Kidney capillary endothelial cell (primary cell): ENCODE data around the gene UAP1L1.

Source experiments
- DNase-seq: peaks from one replicate; pipeline ENCODE4 v3.0.0-alpha.2; 2018; ENCODE audit warnings: low spot score

Gene UAP1L1

DNA sequence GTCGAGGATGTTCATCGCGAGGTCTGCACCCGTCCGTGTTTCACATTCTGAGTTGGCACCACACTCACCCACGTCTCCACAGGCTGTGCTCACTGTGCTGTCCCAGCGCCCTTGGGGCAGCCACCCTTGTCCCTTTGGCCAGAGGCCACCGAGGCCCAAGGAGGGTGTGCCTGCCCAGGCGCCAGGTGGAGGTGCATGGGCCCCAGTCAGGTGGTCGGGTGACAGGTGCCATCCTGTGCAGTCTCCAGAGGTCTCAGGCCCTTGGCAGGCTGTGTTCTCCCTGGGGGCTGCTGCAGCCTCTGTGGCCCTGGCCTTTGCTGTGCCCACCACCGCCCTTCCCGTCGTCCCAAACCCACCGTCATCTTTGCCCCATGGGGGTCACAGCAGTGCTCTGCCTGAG lies 21.9 kb downstream of the UAP1L1 start:
- DNase-seq, result no peak

DNA sequence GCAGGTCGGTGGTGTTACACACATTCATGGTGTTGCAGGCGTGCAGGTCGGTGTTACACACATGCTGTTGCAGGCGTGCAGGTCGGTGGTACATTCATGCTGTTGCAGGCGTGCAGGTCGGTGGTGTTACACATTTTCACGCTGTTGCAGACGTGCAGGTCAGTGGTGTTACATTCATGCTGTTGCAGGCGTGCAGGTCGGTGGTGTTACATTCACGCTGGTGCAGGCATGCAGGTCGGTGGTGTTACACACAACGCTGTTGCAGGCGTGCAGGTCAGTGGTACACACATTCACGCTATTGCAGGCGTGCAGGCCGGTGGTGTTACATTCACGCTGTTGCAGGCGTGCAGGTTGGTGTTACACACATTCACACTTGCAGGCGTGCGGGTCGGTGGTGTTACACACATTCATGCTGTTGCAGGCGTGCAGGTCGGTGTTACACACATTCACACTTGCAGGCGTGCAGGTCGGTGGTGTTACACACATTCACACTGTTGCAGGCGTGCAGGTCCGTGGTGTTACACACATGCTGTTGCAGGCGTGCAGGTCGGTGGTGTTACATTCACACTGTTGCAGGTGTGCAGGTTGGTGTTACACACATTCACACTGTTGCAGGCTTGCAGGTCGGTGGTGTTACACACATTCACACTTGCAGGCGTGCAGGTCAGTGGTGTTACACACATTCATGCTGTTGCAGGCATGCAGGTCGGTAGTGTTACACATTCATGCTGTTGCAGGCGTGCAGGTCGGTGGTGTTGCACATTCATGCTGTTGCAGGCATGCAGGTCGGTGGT lies 26.1 kb downstream of the UAP1L1 start:
- no peak for DNase-seq

DNA sequence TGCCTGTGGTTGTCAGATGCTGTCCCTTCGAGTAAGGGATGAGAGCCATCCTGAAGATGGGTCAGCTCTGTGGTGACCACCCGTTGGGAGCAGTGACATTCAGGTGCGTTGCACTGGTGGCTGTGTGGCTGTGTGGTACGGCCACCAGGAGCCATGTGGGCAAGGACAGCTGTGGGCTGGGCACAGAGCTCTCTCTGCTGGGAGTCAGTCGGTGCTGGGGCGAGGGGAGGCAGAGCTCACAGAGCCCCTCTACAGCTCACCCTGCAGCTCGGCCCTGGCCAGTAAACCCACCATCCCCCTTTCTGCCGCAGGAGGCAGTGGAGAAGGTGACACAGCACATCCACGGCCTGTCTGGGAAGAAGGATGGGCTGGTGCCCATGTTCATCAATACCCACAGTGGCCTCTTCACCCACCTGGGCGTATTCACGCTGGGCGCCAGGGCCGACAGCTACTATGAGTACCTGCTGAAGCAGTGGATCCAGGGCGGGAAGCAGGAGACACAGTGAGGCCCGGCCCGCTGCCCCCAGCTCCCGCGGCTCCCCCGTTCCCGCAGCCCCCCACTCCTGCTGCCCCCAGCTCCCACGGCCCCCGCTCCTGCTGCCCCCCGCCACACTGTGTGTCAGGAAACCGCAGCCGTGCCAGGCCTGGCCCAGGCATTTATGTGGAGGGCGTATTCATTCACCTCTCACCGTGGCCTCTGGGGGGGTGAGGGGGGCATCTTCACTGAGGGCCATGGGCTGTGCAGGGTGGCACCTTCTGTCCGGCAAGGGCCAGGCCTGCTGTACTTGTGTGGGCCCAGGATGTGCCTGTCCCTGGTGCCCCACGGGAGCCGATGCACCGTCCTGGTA lies 28.7 kb downstream of the UAP1L1 start:
- DNase-seq, result no peak

DNA sequence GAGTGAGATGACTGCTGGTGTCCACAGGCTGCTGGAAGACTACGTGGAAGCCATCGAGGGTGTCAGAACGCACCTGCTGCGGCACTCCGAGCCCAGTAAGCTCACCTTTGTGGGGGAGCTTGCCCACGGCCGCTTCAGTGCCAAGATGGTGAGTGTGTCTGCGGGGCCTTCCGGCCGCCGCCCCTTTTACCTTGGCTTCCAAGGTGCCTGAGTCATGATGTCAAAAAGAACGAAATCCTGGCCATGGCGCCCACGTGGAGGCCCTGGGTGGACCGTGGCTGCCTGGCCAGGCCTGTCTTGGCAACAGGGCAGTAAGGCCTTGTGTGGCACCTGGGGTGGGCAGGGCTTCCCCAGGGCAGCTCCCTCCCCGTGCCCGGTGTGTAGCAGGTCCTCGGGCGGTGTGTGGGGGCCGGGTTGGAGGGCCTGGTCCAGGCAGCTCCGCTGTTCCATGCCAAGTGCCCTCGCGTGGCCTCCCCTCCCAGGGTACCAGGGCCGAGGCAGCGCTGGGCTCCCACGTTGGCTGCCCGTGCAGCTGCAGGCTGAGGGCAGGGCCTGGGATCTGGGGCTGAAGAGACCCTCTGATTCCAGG lies 29.4 kb downstream of the UAP1L1 start:
- no peak for DNase-seq

DNA sequence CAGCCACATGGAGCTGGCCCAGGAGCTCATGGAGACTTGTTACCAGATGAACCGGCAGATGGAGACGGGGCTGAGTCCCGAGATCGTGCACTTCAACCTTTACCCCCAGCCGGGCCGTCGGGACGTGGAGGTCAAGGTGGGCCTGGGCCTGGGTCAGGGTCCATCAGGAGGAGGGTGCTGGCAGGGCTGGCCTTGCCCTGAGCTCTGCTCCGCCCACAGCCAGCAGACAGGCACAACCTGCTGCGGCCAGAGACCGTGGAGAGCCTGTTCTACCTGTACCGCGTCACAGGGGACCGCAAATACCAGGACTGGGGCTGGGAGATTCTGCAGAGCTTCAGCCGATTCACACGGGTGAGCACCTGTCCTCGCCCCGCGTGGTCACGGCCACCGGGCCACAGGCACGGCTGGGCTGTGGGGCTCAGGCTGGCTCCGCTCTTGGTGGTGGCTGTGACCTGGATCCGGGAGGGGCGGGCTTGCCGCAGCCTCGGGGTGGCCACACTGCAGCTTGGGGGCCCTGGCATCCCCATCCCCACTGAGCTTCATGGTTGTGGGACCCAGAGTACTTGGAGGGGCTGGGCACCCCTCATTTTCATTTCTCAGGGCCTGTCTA lies 30.1 kb downstream of the UAP1L1 start:
- DNase-seq, result no peak

DNA sequence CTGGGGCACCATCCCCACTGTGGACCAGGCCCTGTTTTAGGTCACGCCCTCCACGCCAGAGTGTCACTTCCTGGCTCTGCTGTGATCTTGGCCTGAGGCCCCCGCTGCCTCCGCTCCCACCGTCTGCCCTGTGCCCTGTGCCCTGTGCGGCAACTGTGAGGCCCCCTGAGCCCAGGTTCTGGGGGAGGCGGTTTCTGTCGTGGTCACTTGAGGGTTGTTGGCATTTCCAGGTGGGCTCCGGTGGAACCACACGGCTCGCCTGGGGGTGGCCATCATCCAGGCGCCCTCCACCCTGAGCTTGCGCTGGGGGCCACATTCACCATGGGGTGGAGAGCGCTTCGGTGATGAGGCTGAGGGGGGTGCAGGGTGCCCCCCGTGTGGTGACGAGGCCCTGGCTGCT lies 30.7 kb downstream of the UAP1L1 start:
- no peak for DNase-seq

DNA sequence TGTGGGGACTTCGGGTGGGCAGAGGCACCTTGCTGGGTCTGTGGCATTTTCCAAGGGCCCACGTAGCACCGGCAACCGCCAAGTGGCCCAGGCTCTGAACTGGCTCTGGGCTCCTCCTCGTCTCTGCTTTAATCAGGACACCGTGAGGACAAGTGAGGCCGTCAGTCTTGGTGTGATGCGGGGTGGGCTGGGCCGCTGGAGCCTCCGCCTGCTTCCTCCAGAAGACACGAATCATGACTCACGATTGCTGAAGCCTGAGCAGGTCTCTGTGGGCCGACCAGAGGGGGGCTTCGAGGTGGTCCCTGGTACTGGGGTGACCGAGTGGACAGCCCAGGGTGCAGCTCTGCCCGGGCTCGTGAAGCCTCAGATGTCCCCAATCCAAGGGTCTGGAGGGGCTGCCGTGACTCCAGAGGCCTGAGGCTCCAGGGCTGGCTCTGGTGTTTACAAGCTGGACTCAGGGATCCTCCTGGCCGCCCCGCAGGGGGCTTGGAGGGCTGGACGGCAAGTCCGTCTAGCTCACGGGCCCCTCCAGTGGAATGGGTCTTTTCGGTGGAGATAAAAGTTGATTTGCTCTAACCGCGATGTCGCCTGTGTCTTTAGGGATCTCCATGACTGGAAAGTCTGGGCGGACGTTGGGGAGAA lies 31.4 kb downstream of the UAP1L1 start:
- DNase-seq, result no peak

DNA sequence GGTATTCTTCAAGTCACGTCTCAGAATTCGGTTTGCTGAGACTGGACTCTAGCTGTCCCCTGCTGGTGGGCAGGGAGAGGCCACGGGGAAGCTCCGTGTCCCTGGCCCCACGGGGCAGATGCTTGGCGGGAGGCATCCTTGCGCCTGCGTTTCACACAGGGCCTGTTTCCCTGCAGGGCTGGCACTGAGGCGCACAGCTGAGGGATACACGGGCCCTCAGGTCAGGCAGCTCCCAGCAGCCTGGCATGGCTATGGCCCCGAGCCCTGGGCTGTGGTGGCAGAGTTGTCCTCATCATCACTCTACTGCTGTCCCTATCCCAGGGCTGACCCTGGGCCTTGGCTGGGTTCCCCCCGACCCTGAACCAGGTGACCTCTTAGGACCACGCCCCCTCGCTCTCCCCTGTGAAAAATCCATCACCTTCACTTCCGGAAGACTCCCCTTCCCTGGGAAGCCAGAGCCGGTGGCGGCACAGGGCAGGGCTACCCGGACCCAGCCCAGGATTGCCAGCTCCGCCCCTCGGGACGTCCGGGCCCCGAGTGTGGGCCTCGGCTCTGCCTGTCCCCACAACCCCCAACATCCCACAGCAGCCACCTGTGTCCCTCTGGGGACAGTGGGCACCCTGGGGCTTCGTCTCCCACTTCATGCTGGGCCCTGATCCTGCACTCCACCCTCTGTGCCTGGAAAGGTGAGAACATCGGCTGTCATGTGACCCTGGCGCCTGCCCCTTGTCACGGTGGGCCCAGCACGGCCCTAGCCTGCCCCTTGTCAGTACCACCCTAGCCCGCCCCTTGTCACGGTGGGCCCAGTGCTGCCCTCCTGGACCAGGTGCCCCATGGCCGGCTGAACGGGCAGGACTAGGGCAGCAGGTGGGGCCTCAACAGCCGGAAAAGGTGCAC lies 32.2 kb downstream of the UAP1L1 start:
- DNase-seq, result no peak

DNA sequence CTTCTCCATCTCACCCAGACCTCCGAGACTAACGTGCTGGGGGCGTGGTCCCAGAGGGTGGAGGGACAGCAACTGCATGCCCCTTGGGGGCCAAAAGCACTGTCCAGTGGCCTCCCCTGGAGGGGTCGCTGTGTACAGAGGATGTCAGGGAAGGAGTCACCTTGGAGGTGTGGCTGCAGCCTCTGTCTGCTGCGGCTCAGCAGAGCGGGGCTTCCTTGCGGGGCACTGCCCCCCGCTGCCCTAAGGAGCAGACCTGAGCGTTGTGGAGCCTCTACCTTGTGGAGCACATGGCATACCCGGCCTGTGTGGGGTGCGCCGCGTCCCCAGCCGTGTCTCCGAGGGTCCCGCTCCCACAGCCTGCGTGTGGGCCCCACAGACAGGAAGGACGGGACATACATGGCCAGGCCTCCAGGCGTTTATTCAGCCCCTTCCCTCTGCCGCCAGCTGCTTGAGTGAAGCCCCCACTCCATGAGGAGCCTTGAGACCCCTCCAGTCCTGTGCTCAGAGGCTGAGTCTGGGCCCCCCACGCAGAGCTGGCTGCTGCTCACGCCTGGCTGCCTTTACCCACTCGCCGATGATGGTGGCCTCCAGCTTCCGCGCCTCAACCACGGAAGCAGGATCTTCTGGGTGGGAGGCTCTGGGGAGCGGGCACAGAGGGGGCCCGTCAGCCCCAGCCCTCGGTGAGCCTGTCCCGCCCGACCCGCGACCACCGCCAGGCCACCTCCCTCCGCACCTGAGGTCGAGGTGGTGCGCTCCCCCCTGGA lies 33.0 kb downstream of the UAP1L1 start:
- DNase-seq, result no peak

DNA sequence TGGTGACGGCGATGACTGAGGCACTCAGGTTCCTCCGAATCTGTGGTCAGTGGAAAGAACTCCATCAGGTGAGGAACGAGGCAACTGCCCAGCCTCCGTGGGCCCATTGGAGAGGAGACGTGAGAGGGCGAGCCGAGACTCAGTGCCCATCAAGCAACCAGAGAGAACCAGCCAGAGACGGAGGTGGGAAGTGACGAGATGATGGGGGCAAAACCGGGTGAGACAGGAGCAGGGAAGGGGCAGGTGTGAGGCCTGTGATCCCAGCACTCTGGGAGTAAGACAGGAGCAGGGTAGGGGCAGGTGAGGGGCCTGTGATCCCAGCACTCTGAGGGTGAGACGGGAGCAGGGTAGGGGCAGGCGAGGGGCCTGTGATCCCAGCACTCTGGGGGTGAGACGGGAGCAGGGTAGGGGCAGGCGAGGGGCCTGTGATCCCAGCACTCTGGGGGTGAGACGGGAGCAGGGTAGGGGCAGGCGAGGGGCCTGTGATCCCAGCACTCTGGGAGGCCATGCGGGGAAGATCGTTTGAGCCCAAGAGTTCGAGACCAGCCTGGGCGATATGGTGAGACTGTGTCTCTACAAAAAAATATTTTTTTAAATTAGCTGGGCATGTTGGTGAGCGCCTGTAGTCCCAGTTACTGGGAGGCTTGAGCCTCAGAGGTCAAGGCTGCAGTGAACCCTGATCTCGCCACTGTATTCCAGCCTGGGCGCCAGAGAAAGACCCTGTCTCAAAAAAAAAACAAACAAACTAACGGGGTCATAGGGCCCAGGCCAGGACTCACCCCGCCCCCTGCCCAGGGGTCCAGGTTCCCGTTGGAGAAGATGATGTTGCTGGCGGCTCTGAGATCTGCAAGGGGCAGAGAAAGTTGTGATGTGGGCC lies 33.8 kb downstream of the UAP1L1 start:
- DNase-seq, result no peak

DNA sequence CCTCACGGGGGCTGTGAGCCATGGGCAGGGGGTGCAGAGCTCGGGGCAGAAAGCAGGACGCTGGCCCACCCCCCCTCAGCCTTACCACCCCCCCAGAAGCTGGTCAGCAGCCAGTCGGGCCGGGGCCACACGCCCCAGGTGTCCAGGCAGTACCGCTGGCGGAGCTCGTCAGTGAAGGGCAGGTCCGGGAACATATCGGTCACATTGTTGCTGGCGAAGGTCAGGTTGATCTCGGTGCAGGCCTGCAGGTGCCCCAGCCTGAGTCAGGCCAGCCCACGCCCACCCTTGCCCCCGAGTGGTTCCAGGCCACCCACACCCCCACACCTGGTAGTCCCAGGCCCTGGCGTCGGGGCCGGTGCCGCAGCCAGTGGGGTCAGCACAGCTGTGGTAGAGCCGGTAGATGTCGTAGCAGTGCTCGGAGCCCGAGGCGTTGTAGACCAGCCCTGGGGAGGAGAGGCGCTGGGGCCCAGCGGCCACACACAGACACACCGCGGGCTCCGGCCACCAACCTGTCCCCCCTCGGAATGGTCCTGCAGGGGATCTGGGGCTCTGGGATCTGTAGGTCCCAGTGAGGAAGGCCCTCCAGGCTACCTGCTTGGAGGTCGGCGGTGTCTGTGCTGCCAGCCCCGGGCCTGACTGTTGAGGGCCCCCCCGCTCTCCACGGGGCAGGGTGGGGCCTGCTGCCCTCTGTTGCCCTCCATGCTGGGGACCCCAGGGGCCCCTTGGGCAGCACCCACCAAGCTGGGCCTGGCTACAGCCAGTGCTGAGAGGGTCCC lies 34.7 kb downstream of the UAP1L1 start:
- no peak for DNase-seq

DNA sequence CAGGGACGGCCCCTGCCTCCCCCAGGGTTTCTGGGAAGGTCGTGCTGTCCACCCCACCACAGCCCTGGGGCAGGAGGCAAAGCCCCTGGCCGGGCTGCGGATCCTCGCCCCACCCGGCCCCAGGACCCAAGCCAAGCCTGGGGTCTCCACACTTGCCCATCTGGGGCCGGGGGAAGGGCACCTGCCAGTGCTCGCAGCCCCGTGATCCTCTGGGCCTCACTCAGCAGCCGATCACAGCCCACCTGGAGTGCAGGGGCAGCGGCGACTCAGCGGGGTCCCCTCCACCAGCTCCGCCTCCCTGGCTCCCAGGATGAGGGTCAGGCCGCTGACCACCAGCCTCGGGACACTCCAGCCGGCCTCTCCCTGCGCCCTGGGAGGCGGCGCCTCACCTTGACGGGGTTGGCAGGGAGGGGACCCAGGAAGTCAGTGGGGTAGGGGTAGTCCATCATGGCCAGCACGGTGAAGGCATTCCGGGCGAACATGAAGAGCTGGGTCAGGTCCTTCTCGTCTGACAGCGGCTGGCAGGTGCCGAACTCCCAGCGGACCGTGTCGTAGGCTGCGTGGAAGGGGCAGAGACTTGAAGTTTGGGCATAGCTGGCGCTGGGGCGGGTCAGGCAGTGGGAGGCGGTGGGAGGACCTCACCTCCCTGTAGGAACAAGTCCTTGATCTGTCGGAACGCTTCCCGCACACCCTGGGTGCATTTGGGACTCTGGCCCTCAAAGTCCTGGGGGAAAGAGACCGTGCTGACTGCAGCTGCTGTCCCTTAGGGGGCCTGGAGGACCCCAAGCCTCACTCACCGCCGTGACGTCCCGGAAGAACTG lies 35.5 kb downstream of the UAP1L1 start:
- DNase-seq, result no peak

DNA sequence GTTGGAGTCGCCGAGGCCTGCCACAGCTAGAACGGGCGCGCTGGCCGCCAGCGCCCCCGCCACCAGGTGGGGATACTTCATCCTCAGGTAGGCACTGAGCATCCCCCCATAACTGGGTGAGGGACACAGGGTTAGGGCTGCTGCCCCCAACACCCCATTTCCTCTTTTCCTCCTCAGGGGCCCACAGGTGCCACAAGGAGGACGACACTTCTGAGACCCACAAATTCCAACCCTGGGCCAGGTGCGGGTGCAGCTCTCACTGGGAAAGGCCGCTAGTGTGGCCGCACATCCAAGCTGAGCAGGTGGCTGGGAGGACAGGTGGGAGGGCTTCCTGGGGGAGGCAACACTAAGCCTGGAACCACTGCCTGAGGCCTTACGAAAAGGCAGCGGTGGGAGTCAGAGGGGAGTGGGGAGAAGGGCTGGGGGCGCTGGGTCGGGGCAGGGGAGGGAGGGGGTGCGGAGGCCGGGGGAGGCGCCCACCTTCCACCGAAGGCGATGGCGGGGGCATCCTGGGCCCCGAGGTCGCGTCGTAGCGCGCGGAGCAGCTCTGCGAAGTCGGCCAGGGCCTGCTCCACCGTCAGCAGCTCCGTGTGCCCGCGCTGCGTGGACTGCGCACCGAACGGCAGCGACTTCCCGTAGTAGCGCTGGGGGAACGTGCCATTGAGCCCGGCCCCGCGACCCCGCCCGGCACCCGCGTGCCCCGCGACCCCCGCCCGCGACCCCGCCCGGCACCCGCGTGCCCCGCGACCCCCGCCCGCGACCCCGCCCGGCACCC lies 36.3 kb downstream of the UAP1L1 start:
- DNase-seq, result no peak

DNA sequence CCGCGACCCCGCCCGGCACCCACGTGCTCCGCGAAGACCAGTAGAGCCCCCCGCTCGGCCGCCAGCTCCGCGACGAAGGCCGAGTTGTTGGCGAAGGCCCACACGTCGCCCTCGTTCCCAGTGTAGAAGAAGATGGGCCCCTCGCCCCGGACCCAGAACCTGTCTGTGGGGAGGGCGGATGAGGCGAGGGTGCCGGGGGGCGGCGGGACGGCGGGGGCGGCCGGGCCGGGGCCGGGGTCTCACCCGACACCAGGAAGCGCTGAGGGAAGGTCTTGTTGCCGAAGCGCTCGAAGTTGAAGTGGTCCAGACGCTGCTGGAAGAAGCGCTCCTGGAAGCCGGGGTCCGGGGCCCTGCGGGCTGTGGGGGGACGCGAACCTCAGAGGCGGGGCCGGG lies 36.9 kb downstream of the UAP1L1 start:
- DNase-seq, result no peak

DNA sequence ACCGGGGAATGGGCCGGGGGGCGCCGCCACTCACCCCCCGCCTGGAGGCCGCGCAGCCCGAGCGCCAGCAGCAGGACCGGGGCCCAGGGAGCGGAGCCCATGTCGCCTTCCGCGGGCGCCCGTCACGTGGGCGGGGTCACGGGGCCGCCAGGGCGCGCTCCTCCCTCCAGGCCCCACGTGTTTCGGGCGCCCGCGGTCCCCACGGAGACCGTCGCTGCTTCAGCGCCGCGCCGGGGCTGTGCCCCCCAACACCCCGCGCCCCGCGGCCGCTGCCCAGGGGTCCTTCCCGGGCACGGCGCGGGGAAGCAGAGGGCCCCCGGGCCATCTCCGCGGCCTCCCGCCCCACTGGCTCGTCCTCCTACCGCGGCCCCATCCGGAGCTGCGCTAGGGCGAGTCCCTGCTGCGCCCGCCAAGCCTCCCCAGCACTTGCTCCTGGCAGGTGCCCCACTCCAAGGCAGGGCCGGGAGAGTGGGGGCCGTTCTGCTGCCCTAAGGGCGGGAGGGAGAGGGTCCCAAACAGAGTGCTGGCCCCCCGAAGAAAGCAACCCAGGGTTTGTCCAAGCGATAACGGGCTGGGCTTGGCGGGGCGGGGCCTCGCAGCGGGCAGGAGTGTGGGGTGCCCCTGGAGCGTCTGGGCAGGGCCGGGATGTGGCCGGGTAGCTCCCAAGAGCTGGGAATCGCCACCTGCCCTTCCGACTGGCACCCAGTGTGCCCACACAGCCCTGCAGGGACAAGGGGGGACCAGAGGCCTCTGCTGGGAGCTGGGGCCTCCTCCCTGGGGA lies 37.5 kb downstream of the UAP1L1 start, which contains the start of gene DPP7:
DPP7 (minus strand) TSS at position 121 of the 781 bp plus-strand sequence; CDS start at position 101, 20 bp downstream.
- no peak for DNase-seq
